NCI-H1436 (cell line): ENCODE measurements around the gene TENM4.

Experiments
- DNase-seq: peaks from one replicate; lab custom pipeline; 2025; lab: John Stamatoyannopoulos, UW

Gene TENM4

DNA sequence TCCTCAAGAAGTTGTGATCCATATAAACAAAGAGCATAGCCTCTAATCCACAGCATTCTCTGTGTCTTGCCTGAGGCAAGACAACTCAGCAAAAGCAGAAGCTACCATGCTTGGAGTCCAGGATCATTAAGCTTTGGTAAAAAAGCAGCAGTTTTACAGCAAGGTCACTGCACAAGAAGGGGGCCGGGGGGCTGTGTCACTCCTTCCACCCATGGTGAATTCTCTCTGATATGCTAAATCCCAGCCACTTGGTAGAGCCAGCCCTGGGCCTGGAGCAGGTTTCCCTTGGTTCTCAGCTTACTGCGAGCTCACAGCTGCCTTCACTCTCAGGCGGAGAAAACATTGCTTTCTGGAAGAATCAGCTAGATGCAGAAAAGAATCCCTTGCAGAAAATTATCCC lies 144.7 kb downstream of the TENM4 start:
- no peak for DNase-seq

- no peak for DNase-seq
These were observed 145.7 kb downstream of the TENM4 start for GRCh38 chr11:79294845-79295731.

- no peak for DNase-seq
These were observed 148.9 kb downstream of the TENM4 start for GRCh38 chr11:79291948-79292347.

GRCh38 chr11:79290761-79291160 lies 150.1 kb downstream of the TENM4 start:
- DNase-seq, result no peak

DNA sequence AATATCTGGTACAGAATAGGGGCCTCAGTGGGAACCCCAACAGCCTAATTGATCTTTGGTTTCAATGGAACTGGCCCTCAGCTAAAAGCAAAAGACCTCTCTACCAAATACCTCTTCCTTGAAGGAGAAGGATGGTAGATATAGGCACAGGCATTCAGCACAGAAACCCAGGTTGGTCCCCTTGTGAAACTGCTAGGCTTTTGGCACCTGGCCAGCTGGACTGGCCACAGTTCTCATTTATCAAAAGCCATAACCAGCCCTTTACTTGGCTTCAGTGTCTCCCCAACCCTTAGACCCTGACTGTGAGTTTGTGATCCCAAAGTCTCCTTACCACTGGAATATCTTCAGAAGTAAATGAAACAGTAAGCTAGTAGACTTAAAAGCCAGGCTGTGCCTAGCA lies 152.9 kb downstream of the TENM4 start:
- no peak for DNase-seq

DNA sequence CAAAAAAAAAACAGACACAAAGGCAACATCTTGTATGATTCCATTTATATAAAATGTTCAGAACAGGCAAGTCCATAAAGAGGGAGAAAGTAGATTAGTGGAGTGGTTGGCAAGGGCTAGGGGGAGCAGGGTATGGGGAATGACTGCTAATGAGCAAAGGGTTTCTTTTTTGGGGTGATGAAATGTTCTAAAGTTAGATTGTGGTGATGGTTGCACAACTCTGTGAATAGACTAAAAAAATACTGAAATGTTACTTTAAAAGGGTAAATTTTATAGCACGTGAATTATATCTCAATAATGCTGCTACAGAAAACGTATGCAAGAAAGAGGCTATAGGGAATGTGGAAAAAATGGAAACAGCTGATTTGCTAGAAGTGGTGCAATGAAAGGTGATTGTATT lies 155.1 kb downstream of the TENM4 start:
- no peak for DNase-seq

DNA sequence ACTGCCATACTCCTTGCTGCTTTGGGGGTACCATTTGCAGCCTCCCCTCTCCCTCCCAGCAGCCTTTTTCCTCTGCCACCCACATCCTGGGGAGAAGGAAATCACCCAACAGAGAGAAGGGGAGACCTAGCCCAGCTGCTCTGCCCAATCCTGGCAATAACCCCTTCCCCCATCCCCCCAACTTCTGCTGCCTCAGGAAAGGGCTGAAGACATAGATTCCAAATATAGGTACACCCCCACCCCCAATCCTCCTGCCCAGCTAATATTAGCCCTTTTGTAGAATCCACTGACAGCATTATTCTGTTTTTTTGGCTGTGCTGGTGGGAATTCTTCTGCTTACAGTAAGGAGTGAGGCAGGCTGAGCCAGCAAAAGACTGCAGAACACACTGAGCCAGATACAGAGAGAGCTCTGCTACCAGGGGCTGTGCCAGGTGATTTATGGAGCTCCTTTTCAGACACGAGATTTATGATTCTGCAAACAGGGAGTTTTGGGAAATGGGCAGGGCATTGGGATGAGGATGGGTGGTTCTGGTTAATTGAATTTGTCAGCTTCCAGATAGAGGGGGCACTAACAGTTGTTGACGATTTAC lies 164.0 kb downstream of the TENM4 start:
- DNase-seq, result no peak

- no peak for DNase-seq
These were observed 166.0 kb downstream of the TENM4 start for GRCh38 chr11:79274636-79275331.

GRCh38 chr11:79273781-79274180 lies 167.0 kb downstream of the TENM4 start:
- no peak for DNase-seq

DNA sequence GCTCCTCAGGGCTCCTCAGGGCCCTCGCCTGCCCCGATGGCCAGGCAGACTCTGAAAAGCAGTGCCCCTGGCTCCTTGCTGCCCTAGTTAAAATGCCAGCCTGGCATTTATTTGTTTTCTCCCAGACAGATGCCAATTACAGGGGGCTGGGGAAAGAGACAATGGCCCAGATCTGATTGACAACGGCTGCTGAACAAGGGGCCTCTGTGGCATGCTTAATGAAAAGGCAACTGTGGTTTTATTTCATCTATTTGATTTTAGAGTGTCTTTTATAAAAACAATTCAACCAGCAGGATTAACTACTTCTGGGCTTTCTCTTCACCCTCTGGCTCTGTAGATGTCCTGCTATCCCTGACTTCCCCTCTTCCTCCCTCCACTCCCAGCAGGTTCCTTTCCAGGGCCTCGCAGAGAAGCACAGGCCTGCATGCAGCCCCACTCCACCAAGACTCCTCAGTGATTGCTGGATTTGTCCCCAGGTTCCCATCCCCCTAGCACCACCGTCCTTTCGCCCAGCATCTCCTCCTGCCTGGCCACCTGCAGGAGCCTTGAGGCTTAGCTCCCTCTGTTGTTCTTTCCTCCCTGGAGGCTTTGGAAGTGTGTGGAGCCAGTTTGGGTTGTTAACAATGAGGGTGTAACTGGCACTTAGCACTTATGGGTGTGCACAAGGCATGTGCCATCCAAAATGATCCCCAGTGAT lies 171.1 kb downstream of the TENM4 start:
- no peak for DNase-seq

GRCh38 chr11:79266396-79266795 lies 174.4 kb downstream of the TENM4 start:
- DNase-seq, result no peak

DNA sequence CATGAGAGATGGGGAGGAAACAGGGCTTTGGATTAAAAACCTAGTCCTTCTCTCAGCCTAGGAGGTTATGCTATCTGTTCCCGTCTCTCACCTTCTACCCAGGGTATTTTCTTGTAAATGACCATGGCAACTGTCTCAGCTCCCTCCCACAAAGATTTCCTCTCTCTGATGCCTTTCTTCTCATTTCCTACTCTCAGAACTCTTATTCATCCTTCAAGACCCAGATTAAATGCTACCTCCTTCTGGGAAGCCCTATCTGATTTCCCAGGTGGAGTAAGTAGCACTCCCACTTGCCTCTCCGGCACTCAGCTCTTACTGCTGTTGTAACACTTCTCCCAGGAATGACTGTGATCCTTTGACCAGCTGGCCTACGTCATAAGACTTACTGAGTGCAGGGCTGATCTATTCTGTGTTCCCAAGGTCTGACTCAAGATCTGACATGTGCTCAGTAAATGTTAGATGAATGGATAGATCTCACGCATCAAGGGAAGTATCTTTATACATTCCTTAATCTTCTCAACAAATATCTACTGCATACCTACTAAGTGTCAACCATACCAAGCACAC lies 175.0 kb downstream of the TENM4 start:
- no peak for DNase-seq

- no peak for DNase-seq
These were observed 176.5 kb downstream of the TENM4 start for GRCh38 chr11:79264284-79264683.

DNA sequence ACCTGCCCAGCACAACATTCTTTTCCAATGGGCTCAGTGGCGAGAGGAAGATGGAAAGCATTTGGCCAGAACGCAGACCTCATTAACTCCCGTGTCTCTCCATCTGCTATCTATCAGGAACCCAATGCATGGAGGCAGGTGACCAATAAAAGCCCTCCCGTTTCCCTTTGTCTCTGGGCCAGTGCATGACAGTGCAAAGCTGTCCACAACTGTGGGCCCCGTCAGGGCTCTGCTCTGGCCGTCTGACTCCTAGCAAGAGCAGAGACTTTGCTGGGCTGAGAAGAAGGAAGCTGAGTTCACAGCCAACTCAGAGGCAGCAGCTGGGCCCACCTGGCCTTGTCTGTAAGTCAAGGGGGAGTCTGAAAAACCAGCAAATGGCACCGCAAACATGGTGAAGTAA lies 177.8 kb downstream of the TENM4 start:
- no peak for DNase-seq

- no peak for DNase-seq
These were observed 178.6 kb downstream of the TENM4 start for GRCh38 chr11:79262221-79262620.

DNA sequence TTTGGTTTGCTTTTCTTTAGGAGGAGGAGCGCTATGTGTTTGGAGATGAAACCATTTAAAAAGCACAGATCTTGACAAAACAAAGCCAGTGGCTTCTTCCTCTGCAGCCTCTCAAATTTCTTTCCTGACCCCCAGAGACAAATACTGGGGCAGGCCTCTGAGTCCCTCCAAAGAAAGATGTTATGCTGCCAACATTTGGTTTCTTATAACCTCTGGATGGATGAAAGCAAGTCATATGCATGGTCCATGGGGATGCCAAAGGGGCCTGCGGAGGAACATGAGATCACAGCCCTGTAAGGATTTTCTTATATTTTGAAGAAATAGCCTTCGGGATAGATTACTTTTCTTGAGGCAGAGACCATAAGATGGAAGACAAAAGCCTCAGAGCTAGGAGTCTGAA lies 179.1 kb downstream of the TENM4 start:
- no peak for DNase-seq

DNA sequence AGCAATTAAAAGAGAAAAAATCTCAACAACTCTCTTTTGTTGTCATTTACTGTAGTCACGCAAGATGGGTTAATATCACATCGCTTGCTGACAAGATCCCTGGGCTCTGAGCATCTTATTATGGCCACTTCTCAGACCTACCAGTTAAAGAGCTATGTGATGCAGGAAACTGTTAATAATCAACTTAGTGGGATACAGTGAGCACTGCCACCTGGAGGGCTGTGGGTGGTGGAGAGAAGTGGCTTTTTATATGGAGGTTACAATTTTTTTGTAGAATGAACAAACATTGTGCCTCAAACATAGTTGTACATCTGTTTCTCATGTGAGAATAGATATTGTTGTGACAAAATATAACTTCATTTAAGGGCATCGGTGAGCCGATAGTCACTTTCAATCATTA lies 181.0 kb downstream of the TENM4 start:
- DNase-seq, result no peak

- DNase-seq, result no peak
These were observed 182.3 kb downstream of the TENM4 start for GRCh38 chr11:79258576-79258975.

- DNase-seq, result no peak
These were observed 184.9 kb downstream of the TENM4 start for GRCh38 chr11:79255965-79256364.

GRCh38 chr11:79253280-79253679 lies 187.6 kb downstream of the TENM4 start:
- DNase-seq, result no peak

DNA sequence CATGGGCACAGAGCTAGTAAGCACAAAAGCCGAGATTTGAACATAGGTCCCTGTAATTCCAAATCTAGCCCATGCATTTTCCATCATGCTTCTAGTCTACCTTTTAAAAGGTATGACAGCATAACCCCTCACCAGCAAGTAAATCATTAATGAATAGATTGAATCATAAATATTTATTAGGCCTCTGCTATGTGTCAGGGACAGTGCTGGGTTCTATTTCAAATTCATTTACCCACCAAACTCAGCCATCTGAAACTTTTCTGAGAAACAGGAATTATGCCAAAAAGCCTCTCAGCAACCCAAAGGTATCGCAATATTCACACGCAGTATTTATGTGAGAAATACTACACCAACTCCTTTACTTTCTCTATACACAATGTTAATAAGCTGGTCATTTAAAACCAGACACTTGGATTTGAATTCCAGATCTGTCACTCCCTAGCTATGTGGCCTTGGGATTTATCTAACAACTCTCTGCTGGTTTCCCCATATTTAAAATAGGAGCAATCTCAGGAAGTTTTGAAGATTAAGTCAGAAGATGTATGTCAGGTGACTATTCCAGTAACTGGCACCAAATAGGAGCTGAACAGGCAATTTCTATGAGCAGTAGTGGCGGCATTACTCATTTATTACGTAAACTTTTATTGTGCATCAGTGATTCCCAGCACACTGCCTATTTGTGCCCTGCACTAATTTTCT lies 191.4 kb downstream of the TENM4 start:
- no peak for DNase-seq

DNA sequence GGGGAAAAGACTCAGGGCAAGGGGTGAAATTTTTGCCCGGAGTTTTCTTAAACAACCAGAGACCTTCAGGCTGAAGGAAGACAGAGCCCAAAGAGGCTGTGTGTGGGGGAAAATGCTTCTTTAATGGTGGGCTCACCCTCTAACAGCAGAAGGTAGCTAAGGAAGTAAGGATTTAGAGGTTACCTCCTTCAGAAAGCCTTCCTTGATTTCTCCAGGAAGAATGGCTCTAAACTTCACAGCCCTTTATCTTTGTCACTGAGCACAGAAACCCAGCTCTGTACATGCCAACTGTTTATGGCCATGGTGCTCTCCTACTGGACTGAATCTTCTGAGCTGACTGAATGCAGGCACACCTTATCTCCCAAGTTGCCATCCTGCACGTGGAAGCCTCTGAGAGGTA lies 196.0 kb downstream of the TENM4 start:
- no peak for DNase-seq
